GM19240 (cell line): ENCODE data around the gene MT1G.
"Not testable (repeated sequence)": the region's sequence is repeated elsewhere in the genome, so short reads cannot be mapped to it uniquely, and the experiment has no call there.

Source experiments
- DNase-seq: peaks from one replicate; pipeline ENCODE4 v3.0.0; 2011; ENCODE audit warnings: low spot score; ENCODE audit not compliant: insufficient read length

Gene MT1G

DNA sequence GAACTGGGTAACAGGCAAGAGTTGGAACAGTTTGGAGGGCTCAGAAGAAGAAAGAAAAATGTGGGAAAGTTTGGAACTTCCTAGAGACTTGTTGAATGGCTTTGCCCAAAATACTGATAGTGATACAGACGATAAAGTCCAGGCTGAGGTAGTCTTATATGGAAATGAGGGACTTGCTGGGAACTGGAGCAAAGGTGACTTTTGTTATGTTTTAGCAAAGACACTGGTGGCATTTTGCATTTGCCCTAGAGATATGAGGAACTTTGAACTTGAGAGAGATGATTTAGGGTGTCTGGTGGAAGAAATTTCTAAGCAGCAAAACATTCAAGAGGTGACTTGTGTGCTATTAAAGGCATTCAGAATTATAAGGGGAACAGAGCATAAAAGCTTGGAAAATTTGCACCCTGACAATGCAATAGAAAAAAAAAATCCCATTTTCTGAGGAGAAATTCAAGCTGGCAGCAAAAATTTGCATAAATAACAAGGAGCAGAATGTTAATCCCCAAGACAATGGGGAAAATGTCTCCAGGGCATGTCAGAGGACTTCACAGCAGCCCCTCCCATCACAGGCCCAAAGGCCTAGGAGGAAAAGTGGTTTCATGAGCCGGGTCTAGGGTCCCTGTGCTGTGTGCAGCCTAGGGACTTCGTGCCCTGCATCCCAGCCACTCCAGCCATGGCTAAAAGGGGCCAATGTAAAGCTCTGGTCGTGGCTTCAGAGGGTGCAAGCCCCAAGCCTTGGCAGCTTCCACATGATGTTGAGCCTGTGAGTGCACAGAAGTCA lies 46.0 kb downstream of the MT1G start:
- not testable (repeated sequence) for DNase-seq

DNA sequence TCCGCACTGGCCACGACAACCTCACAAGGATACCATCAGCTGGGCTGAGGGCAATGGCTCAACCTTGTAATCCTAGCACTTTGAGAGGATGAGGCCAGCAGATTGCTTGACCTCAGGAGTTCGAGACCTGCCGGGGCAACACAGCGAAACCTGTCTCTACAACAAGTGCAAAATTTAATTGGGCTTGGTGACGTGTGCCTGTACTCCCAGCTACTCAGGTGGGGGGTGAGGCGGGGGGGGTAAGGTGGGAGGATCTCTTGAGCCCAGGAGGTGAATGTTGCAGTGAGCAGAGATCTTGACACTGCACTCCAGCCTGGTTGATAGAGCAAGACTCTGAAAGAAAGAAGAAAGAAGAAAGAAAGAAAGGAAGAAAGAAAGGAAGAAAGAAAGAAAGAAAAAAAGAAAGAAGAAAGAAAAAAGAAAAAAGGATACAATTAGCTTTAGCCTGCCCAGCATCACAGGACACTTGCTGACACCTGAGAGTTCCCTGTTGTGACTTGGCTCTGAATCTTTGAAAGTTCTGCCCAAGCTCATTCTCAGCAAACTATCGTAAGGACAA lies 47.4 kb downstream of the MT1G start:
- no peak for DNase-seq

- DNase-seq: no peak
Observed at GRCh38 chr16:56618138-56618537, 49.7 kb downstream of the MT1G start.

- no peak for DNase-seq
Observed at GRCh38 chr16:56617212-56618085, 50.4 kb downstream of the MT1G start.
